ENCODE results near the gene TREM1. TPM values are rescaled to one million over a fixed set of nuclear protein-coding genes. Genes with fewer than 3 reads are reported as not detected.

The TREM1 gene
- total and polyA plus RNA-seq, 7 donors, result 0.21 to 4.0 (median 0.57) TPM

DNA sequence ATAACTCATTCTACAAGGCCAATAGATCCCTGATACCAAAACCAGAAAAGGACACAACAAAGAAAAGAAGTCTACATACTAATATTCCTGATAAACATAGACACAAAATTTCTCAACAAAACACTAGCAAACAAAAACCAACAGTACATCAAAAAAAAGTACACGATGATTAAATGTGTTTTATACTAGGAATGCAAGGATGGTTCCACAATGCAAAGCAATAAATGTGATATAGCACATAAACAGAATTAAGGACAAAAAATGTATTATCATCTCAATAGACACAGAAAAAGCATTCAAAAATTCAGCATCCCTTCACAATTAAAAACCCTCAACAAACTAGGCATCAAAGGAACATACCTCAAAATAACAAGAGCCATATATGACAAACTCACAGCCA, 23.2 kb downstream of the TREM1 start:
- H3K9me3 ChIP-seq, result peaks cover 8% of the 10 kb centered on the region
- WGBS, 3 donors, result 91 to 100% (median 95%) methylated on average over 1 of the region's 1 CpG
- intact Hi-C loops (cut with DNase I), result no loop called here

GRCh38 chr6:41262401-41262800, 24.1 kb downstream of the TREM1 start:
- Histone ChIP-seq H3K4me1 (no peaks in the 10 kb centered on the region), H3K9me3 (peaks cover 8% of the 10 kb centered on the region), H3K4me3 (no peak overlapping the region), H3K27ac (no peak overlapping the region), H3K36me3 (ENCODE audit: insufficient read depth in 1 of 2, low read depth in 1 of 2) (no peaks in the 10 kb centered on the region), H3K27me3 (ENCODE audit: insufficient read depth in 3 of 3, low read length in 2 of 3) (peaks cover 0 to 3% (median 0%) of the 10 kb centered on the region in 3 donors)
- TF ChIP-seq, protein P1, sequence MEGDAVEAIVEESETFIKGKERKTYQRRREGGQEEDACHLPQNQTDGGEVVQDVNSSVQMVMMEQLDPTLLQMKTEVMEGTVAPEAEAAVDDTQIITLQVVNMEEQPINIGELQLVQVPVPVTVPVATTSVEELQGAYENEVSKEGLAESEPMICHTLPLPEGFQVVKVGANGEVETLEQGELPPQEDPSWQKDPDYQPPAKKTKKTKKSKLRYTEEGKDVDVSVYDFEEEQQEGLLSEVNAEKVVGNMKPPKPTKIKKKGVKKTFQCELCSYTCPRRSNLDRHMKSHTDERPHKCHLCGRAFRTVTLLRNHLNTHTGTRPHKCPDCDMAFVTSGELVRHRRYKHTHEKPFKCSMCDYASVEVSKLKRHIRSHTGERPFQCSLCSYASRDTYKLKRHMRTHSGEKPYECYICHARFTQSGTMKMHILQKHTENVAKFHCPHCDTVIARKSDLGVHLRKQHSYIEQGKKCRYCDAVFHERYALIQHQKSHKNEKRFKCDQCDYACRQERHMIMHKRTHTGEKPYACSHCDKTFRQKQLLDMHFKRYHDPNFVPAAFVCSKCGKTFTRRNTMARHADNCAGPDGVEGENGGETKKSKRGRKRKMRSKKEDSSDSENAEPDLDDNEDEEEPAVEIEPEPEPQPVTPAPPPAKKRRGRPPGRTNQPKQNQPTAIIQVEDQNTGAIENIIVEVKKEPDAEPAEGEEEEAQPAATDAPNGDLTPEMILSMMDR (IDR thresholded peaks at IDR 0.05), result no peak
- intact Hi-C loops (cut with DNase I), result no loop called here
- ATAC-seq (no peak), DNase-seq (no peak)
- 81 to 86% (median 82%) methylated on average over 2 of the region's 2 CpGs for WGBS, 3 donors

More for the DNA sequence above, 23.2 kb downstream of the TREM1 start:
- Histone ChIP-seq H3K36me3 (ENCODE audit: insufficient read depth in 1 of 2, low read depth in 1 of 2) (no peaks in the 10 kb centered on the region), H3K27ac (no peak overlapping the region), H3K4me3 (no peak overlapping the region), H3K27me3 (ENCODE audit: insufficient read depth in 3 of 3, low read length in 2 of 3) (peaks cover 0 to 3% (median 0%) of the 10 kb centered on the region in 3 donors), H3K4me1 (no peaks in the 10 kb centered on the region)
- no peak for DNase-seq
- ATAC-seq, result no peak
- TF ChIP-seq, protein P1 (IDR thresholded peaks at IDR 0.05), result no peak

- intact Hi-C loops (cut with DNase I), result no loop called here
- ATAC-seq (no peak), DNase-seq (no peak)
- H3K36me3 ChIP-seq (ENCODE audit: insufficient read depth in 1 of 2, low read depth in 1 of 2), result no peaks in the 10 kb centered on the region
- H3K9me3 ChIP-seq, result peaks cover 8% of the 10 kb centered on the region
- H3K4me3 ChIP-seq, result no peak overlapping the region
- H3K27me3 ChIP-seq (ENCODE audit: insufficient read depth in 3 of 3, low read length in 2 of 3), result peaks cover 0 to 3% (median 0%) of the 10 kb centered on the region in 3 donors
- no peak overlapping the region for H3K27ac ChIP-seq
- WGBS, 3 donors, result 67 to 97% (median 93%) methylated on average over 1 of the region's 1 CpG
- TF ChIP-seq, protein P1 (IDR thresholded peaks at IDR 0.05), result no peak
- H3K4me1 ChIP-seq, result no peaks in the 10 kb centered on the region
These were observed 28.3 kb downstream of the TREM1 start for GRCh38 chr6:41258196-41258493.

- Histone ChIP-seq H3K4me1 (no peaks in the 10 kb centered on the region), H3K36me3 (ENCODE audit: insufficient read depth in 1 of 2, low read depth in 1 of 2) (no peaks in the 10 kb centered on the region), H3K9me3 (peaks cover 8% of the 10 kb centered on the region), H3K27ac (no peak overlapping the region), H3K4me3 (no peak overlapping the region), H3K27me3 (ENCODE audit: insufficient read depth in 3 of 3, low read length in 2 of 3) (peaks cover 0 to 3% (median 0%) of the 10 kb centered on the region in 3 donors)
- intact Hi-C loops (cut with DNase I), result no loop called here
- DNase-seq, result no peak
- 45 to 65% (median 63%) methylated on average over 2 of the region's 2 CpGs for WGBS, 3 donors
- no peak for ATAC-seq
- TF ChIP-seq, protein P1 (IDR thresholded peaks at IDR 0.05), result no peak
These were observed 28.9 kb downstream of the TREM1 start for GRCh38 chr6:41257369-41258195.
